GM12891 (cell line): Measurements from ENCODE around the gene IMMP2L.

Experiments
- DNase-seq: peaks from one replicate; pipeline ENCODE4 v3.0.0; 2011; ENCODE audit warnings: low spot score; ENCODE audit not compliant: insufficient read length
- FAIRE-seq: peaks from 2 replicates; lab custom pipeline; 2011; peaks lifted over from hg19 to GRCh38; lab: Jason Lieb, UNC
- PAX5 ChIP-seq: IDR thresholded peaks from 2 replicates; pipeline ENCODE4 v1.6.1; 2011; ENCODE audit warnings: low read length, moderate library complexity, mild to moderate bottlenecking; ENCODE audit not compliant: insufficient read depth, severe bottlenecking
- POLR2A ChIP-seq: IDR thresholded peaks from 2 replicates; pipeline ENCODE4 v1.6.1; 2011; ENCODE audit warnings: low read depth, low read length, control low read depth
- POLR2AphosphoS5 ChIP-seq: IDR thresholded peaks from 2 replicates; pipeline ENCODE4 v1.6.1; 2011; ENCODE audit warnings: low read depth, low read length, control low read depth
- POU2F2 ChIP-seq: IDR thresholded peaks from 2 replicates; pipeline ENCODE4 v1.6.1; 2011; ENCODE audit warnings: low read depth, mild to moderate bottlenecking, control low read depth, low read length, moderate library complexity
- SPI1 ChIP-seq: IDR thresholded peaks from 2 replicates; pipeline ENCODE4 v1.6.1; 2011; ENCODE audit warnings: low read depth, low read length, control low read depth
- TAF1 ChIP-seq: IDR thresholded peaks from 2 replicates; pipeline ENCODE4 v1.6.1; 2011; ENCODE audit warnings: low read depth, low read length, control low read depth

Gene IMMP2L

GRCh38 chr7:111439977-111440376 is 122.3 kb downstream of the IMMP2L start:
- no peak for DNase-seq
- TF ChIP-seq POLR2A (no peak), POLR2AphosphoS5 (no peak), SPI1 (no peak), POU2F2 (no peak), PAX5 (no peak), TAF1 (no peak)
- no peak for FAIRE-seq

- DNase-seq (no peak), FAIRE-seq (no peak)
- TF ChIP-seq TAF1: no peak
- TF ChIP-seq POLR2AphosphoS5: no peak
- no peak for TF ChIP-seq SPI1
- no peak for TF ChIP-seq PAX5
- TF ChIP-seq POU2F2: no peak
- no peak for TF ChIP-seq POLR2A
Observed at GRCh38 chr7:111438369-111439289, 123.7 kb downstream of the IMMP2L start.

- no peak for FAIRE-seq
- no peak for DNase-seq
- TF ChIP-seq PAX5 (no peak), TAF1 (no peak), POU2F2 (no peak), SPI1 (no peak), POLR2AphosphoS5 (no peak), POLR2A (no peak)
Observed at GRCh38 chr7:111437736-111438135, 124.6 kb downstream of the IMMP2L start.

- DNase-seq (no peak), FAIRE-seq (no peak)
- TF ChIP-seq POU2F2 (no peak), PAX5 (no peak), SPI1 (no peak), POLR2A (no peak), POLR2AphosphoS5 (no peak), TAF1 (no peak)
Observed at GRCh38 chr7:111436608-111437007, 125.7 kb downstream of the IMMP2L start.

- DNase-seq (no peak), FAIRE-seq (no peak)
- TF ChIP-seq POLR2AphosphoS5 (no peak), TAF1 (no peak), POU2F2 (no peak), POLR2A (no peak), SPI1 (no peak), PAX5 (no peak)
Observed at GRCh38 chr7:111433426-111433825, 128.9 kb downstream of the IMMP2L start.

GRCh38 chr7:111429781-111430180 is 132.5 kb downstream of the IMMP2L start:
- DNase-seq (no peak), FAIRE-seq (no peak)
- TF ChIP-seq PAX5: no peak

- DNase-seq: no peak
- FAIRE-seq: peak; percentile 26
- no peak for TF ChIP-seq PAX5
- no peak for TF ChIP-seq POLR2AphosphoS5
- TF ChIP-seq POLR2A: no peak
- no peak for TF ChIP-seq POU2F2
- TF ChIP-seq TAF1: no peak
- TF ChIP-seq SPI1: no peak
Observed at GRCh38 chr7:111424768-111425167, 137.5 kb downstream of the IMMP2L start.

- no peak for TF ChIP-seq POLR2A
- TF ChIP-seq POLR2AphosphoS5: no peak
- TF ChIP-seq TAF1: no peak
- peak; percentile 79 for TF ChIP-seq SPI1
- TF ChIP-seq PAX5: no peak
- no peak for TF ChIP-seq POU2F2
- DNase-seq (no peak), FAIRE-seq (no peak)
Observed at GRCh38 chr7:111414374-111414773, 147.9 kb downstream of the IMMP2L start.

- no peak for TF ChIP-seq PAX5
- no peak for TF ChIP-seq POLR2A
- TF ChIP-seq TAF1: no peak
- TF ChIP-seq POLR2AphosphoS5: no peak
- DNase-seq (no peak), FAIRE-seq (no peak)
Observed at GRCh38 chr7:111413739-111414138, 148.6 kb downstream of the IMMP2L start.

- DNase-seq: no peak
- FAIRE-seq: no peak
- TF ChIP-seq POU2F2 (no peak), POLR2A (no peak), SPI1 (no peak), TAF1 (no peak), POLR2AphosphoS5 (no peak), PAX5 (no peak)
Observed at GRCh38 chr7:111410899-111411298, 151.4 kb downstream of the IMMP2L start.
